Measurements from ENCODE around the gene RNF223. TPM values are rescaled to one million over a fixed set of nuclear protein-coding genes. Genes with fewer than 3 reads are reported as not detected.

Gene RNF223
- total and polyA plus RNA-seq, 2 of the 13 experiments (the other 11 are each of a cell fraction or from before 2014, with no cell fraction given): 0.03 TPM; not detected in 1

GRCh38 chr1:1043921-1044320, 30.2 kb downstream of the RNF223 start:
- no peak for DNase-seq (ENCODE audit: low spot score)
- Histone ChIP-seq H3K9me3 (ENCODE audit: low read length) (no peaks in the 10 kb centered on the region), H3K36me3 (replicated peaks in 1 of 2; ENCODE audit: control insufficient read depth in 1 of 2, insufficient read depth in 2 of 2, low read length in 2 of 2) (peaks cover 39 to 61% of the 10 kb centered on the region in 2 experiments; a peak in 4 of 5 replicates), H3K27ac (ENCODE audit: extremely low read length, insufficient read depth, low read length) (no peak overlapping the region), H3K4me2 (ENCODE audit: low read depth, low read length) (no peak overlapping the region), H2AFZ (ENCODE audit: low read length) (no peak overlapping the region), H3K4me3 (replicated peaks in 1 of 3; ENCODE audit: insufficient read depth in 1 of 3, low read depth in 2 of 3, low read length in 3 of 3) (no peak overlapping the region), H3K79me2 (ENCODE audit: insufficient read depth, low read length) (peaks cover 3% of the 10 kb centered on the region), H3K4me1 (ENCODE audit: insufficient read depth, low read length) (peaks cover under 1% of the 10 kb centered on the region; the same call in 1 of the 2 replicates), H4K20me1 (ENCODE audit: insufficient read depth, low read length) (no peaks in the 10 kb centered on the region), H3K9ac (ENCODE audit: insufficient read depth, low read depth, low read length) (no peak overlapping the region), H3K27me3 (ENCODE audit: control insufficient read depth in 1 of 2, insufficient read depth in 2 of 2, low read length in 2 of 2) (no peaks in the 10 kb centered on the region)
- ChIA-PET POLR2A (no interaction called here), CTCF (ENCODE audit: low intra/inter-chr PET ratio, low total read pairs) (no interaction called here)
- TF ChIP-seq POGZ (CRISPR knock-in tag; IDR thresholded peaks at IDR 0.05): no peak
- no peak for TF ChIP-seq ZNF275 (CRISPR knock-in tag; IDR thresholded peaks at IDR 0.05; ENCODE audit: borderline replicate concordance)
- peak; percentile 24; the same call in 1 of the 2 replicates for TF ChIP-seq RBFOX2 (IDR thresholded peaks at IDR 0.05; ENCODE audit: low read depth, low read length)
- FAIRE-seq: no peak
- intact Hi-C loops (cut with micrococcal nuclease; ENCODE audit: unreplicated experiment): no loop called here
- no peak for ATAC-seq
- 100% methylated on average over 11 of the region's 33 CpGs for WGBS (ENCODE audit: low lambda C conversion rate)
- BruUV-seq (replicated peaks): no TSS peak
- in situ Hi-C loops (cut with HindIII; ENCODE audit: extremely low pct_ligation_motif_present, low pct_unique_long_range_greater_than_20kb): no loop called here

- FAIRE-seq (no peak), DNase-seq (ENCODE audit: low spot score) (no peak), ATAC-seq (no peak)
- ChIA-PET CTCF (ENCODE audit: low intra/inter-chr PET ratio, low total read pairs) (no interaction called here), POLR2A (no interaction called here)
- Histone ChIP-seq H3K4me1 (ENCODE audit: insufficient read depth, low read length) (peaks cover 6% of the 10 kb centered on the region), H3K4me3 (replicated peaks in 1 of 3; ENCODE audit: insufficient read depth in 1 of 3, low read depth in 2 of 3, low read length in 3 of 3) (no peak overlapping the region), H3K27ac (ENCODE audit: extremely low read length, insufficient read depth, low read length) (no peak overlapping the region), H2AFZ (ENCODE audit: low read length) (no peak overlapping the region), H3K4me2 (ENCODE audit: low read depth, low read length) (no peak overlapping the region), H4K20me1 (ENCODE audit: insufficient read depth, low read length) (peaks cover 5% of the 10 kb centered on the region; the same call in 1 of the 2 replicates), H3K27me3 (ENCODE audit: control insufficient read depth in 1 of 2, insufficient read depth in 2 of 2, low read length in 2 of 2) (no peaks in the 10 kb centered on the region), H3K36me3 (replicated peaks in 1 of 2; ENCODE audit: control insufficient read depth in 1 of 2, insufficient read depth in 2 of 2, low read length in 2 of 2) (peaks cover 40 to 66% of the 10 kb centered on the region in 2 experiments; a peak in 4 of 5 replicates), H3K9me3 (ENCODE audit: low read length) (no peaks in the 10 kb centered on the region), H3K9ac (ENCODE audit: insufficient read depth, low read depth, low read length) (no peak overlapping the region), H3K79me2 (ENCODE audit: insufficient read depth, low read length) (peaks cover 8% of the 10 kb centered on the region)
- in situ Hi-C loops (cut with HindIII; ENCODE audit: extremely low pct_ligation_motif_present, low pct_unique_long_range_greater_than_20kb): no loop called here
- intact Hi-C loops (cut with micrococcal nuclease; ENCODE audit: unreplicated experiment): no loop called here
- BruUV-seq (replicated peaks): no TSS peak
- no CpG with 5 or more reads among the region's 27 CpGs for whole genome bisulfite sequencing (ENCODE audit: low lambda C conversion rate)
- TF ChIP-seq FOXA3 (CRISPR knock-in tag; IDR thresholded peaks at IDR 0.05) (no peak), RFX5 (IDR thresholded peaks at IDR 0.05; ENCODE audit: low read depth, low read length) (no peak)
These were observed 30.7 kb downstream of the RNF223 start for GRCh38 chr1:1043411-1043810.

Data from HepG2 (cell line).